GM21717 (cell line): ENCODE results near the gene HEBP2.
A peak's percentile ranks its signal among the peaks of the same experiment; 100 is the strongest.
"Not testable (repeated sequence)": the region's sequence is repeated elsewhere in the genome, so short reads cannot be mapped to it uniquely, and the experiment has no call there.

ENCODE experiments used
- ATAC-seq: cut with Tn5 transposase; IDR thresholded peaks from one replicate; pipeline ENCODE4 v1.9.1; 2021; ENCODE audit warnings: mild to moderate bottlenecking, moderate library complexity; ENCODE audit not compliant: unreplicated experiment

Gene HEBP2

GRCh38 chr6:138422861-138423260 is 18.8 kb downstream of the HEBP2 start:
- no peak for ATAC-seq

DNA sequence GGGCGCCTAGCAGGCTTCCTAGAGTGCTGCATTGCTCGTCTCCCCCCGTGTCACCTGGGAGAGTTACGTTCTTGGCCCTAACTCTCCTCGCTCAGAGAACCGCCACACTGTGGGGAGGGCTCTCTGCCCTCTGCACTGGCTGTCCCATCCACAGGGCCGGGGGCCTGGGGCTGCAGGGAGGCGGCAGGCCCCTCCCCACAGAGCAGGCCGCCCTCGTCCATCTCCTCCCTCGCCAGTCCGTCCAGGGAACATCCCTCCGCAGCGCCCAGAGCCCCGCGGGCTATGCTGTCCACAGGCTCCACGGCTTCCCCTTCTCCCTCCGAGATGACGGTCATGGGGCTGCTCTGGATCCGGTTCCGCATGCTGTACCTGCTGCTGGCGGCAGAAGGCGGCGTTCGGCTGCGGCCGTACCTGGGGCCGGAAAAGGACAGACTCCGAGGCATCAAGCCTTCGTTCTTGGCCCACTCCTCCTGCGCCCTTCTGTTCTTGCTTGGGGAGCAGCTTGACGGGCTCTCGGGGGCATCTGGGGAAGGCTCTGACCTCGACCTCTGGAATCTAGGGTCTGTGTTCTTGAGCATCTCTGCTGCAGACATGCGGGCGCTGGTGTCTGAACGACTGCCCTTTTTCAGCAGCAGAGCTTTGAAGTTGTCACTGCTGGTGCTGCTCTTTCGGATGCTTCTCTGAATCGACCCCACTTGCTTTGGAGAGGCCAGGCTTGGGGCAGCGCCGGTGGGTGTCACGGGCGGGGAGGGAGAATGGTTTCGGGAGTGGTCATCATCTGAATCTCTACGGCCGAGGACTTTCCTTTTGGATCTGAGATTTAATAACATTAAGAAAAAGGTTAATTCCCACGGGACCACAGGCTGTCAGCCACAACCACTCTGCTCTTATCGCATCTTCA is 20.2 kb downstream of the HEBP2 start:
- ATAC-seq: no peak

DNA sequence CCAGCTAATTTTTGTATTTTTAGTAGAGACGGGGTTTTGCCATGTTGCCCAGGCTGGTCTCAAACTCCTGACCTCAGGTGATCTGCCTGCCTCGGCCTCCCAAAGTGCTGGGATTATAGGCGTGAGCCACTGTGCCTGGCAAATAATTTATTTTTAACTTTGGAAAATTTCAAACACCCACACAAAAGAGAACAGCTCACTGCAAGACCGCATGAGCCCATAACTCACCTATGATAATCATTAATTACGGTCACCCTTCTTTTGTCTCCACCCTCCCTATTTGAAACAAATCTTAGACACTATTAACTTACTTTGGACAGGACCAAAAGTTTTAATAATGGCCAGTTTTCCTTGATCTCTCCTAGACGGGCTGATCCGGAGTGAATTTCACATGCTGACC is 21.2 kb downstream of the HEBP2 start:
- not testable (repeated sequence) for ATAC-seq

DNA sequence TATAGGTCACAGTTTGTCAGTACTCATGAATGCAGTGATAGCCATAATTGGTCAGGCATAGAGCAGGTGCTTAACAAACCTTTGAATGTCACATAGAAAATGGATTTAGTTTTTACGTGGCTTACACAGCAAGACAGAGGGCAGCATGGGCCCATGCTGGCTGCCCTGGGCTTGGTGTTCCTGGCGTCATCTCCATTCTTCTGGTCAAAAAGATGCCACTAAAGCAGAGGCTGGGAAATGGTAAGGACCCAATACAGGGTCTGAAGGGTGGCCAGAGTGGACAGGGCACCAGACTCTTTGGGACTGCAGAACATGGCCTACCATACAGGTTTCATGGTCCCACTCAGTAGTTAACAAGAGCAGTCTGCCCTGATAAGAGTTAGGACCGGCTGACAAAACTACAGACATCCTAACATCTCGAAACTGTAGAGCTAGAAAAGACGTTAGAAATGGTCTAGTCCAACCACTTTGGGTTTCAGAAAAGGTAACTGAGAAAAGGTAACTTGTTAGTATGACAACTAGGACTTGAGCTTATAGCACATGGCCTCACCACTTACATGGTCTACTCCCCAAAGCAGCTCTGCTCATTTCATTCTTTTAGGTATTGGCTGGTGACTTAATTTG is 22.6 kb downstream of the HEBP2 start:
- no peak for ATAC-seq

- ATAC-seq: no peak
Measured at GRCh38 chr6:138427701-138428100, 23.7 kb downstream of the HEBP2 start.

GRCh38 chr6:138428944-138429598 is 25.0 kb downstream of the HEBP2 start:
- no peak for ATAC-seq

DNA sequence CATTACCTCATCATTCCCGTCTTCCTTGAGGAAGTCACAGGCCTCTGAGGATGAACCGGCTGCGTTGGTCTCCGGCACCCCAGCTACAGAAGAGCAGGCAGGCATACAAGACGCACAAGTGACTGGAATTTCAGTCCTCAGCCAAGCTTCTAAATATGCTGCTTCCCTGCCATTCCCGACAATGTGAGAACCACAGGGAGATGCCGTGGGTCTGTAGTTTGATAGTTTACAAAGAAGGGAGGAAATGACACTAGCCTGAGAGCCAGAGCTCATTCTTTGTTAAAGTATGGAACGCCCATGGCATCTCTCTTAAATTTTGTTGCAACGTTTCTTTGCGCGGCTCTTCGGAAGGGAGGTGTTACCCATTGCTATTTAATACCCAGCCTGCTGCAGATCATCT is 25.7 kb downstream of the HEBP2 start:
- no peak for ATAC-seq

DNA sequence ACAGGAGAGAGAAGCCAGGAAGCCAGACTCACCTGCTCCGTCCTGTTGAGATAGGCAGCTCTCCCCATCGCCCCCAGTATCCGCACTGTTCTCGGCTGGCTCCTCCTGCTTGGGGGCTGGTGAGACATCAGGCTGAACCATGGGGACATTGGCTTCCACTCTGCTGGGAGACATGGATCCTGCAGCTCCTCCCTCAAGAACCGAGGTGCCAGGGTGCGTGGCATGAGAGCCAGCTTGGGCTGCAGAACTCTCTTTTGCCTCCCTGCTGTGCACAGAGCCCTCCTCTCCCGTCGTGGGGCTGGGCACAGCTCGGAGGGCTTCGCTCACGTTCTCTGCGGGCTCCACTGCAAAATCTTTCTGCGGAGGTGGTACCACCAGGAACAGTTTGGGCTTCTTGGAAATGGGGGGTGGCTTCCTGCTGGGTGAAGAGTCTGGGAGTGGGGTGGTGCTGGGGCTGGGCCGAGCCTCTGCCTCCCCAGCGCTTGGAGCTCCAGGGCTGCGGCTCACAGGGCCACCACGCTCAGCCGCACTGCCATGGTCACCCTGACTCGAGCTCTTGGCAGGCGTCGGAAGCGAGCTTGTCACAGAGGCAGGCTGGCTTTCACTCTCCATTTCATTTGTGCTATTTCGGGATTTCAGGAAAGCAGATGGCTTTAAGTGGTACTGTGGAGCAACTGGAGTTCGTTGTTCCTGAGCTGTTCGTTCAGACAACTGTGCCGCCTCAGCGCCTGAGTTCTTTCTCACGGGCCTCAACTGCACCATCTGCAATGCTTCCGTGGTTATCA is 26.5 kb downstream of the HEBP2 start:
- ATAC-seq: no peak

DNA sequence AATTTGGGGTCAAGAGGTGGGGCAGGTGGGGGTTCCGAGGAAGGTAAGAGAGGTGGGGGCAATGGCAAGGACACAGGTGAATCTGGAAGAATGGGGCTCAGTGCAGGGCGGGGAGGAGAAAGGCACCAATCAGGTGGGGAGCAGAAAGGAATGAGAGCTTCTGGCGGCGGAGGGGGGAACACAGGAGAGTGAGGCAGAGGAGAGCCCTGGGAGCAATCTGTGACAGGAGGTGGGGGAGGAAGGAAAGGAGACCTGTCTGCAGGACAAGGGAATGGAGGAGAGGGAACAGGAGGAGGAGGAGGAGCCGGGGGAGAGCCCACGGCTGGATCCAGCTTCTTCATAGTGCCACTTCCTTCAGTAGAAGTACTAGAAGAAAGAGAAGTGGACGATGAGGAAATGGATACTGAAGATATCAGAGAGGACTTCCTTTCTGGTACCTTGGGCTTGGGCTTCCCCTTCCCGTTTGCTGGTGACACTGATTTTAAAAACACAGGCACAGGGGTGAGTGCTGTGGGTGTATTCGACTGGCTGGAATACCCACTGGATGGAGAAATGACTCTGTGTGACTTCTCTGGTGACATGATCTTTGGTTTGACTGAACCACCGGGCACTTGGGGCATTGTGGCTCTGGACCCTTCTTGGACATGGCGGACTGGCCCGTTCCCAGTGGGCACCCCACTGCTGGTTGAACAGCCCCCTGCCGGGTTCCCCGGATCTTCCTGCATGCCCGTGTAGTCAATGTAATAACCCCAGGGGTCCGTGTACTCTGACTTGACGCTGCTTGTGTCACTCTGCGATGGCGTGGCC is 27.4 kb downstream of the HEBP2 start:
- ATAC-seq: no peak

- no peak for ATAC-seq
Measured at GRCh38 chr6:138432063-138432356, 28.0 kb downstream of the HEBP2 start.

DNA sequence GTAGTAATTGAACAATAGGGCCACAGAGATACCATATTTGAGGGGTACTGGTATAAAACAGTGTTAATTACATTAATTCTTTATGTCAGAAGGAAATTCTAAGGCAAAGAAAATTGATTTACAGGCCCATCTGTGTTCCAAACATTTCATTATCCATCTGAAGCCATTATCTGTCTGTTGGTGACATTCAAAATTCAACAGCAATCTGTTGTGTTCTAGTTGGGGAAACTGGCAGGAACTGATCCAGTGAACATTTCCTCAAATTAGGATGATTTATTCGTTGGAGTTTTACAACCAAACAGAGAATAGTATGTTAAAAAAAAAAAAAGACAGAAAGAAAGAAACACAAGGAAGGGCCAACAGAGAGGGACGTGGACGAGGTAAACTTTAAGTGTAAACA is 30.1 kb downstream of the HEBP2 start:
- ATAC-seq: no peak

DNA sequence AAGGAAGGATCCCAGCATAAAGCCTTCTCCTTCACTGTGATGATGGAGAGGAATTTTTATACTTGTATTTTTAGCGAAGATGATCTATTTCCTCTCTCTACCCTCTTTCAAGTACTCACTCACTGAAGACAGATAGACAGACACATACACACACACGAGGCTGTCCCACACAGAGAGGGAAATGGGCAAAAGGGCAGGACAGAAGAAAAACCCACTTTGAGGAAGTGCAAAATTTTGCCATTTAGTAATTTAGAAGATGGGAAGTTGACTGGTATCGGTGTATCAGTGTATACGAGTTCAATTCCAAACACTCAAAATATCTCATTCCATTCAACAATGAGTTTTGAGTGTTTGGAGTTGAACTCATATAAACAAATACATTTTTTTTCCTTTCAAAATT is 30.9 kb downstream of the HEBP2 start:
- no peak for ATAC-seq

DNA sequence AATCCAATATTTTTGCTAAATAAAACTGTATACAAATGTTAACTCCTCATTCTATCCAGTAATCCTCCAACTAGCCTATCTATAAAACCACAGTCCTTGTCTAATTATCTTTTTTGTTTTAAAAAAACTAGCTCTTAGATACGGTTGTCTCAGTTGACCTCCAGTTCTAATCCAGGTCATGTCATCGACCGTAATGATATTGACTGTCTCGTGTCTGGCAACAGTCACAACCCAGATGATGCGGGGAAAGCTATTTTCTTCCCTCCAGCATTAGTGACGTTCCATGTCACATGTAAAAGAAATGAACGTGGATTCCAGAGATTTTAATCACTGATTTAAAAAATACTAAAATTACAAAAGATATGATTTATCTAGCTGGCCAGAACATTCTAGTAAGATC is 35.5 kb downstream of the HEBP2 start:
- no peak for ATAC-seq

GRCh38 chr6:138440296-138440695 is 36.3 kb downstream of the HEBP2 start:
- ATAC-seq: no peak

DNA sequence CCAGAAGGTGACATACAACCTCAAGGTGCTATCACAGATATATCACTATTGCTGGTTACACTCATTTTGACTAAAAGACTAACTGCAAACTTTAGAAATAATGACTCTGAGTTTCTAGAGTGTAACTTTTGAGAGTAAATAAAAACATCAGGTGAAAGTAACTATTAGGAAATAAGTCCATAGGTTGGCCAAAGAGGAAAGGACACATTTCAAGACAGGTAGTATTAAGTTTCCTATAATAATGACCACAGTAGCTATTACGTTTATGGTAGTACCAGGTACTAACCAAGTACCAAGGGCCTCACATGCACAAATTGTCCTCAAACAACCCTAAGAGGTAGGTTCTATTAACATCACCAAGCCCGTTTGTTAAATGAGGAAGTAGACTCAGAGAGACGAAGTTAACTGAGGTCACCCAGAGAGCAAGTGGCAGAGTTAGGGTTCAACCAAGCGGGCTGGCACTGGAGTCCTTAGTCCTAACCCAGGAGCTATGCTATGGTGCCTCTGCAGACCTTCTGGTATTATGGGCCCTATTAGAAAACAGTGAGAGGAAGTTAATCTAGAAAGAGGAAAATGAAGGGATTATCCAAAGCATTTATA is 36.8 kb downstream of the HEBP2 start:
- ATAC-seq: no peak

- no peak for ATAC-seq
Measured at GRCh38 chr6:138441965-138442364, 37.9 kb downstream of the HEBP2 start.

DNA sequence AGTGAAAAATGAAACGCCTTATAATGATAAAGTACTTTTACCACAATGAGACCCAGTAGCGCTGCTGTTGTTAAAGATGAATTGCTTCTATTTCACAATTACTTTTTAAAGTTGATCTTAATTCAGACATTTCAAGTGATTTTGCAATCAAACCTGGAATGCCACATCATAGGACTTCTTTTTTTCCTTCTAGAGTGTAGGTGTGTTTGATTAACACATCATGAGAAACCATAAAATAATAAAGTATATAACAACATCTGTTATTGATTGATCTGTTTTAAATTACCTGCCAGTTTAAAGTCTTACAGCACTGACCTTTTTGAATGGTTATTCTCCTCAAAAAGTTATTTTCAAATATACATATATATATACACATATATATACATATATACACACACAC is 38.6 kb downstream of the HEBP2 start:
- no peak for ATAC-seq

GRCh38 chr6:138443979-138444378 is 40.0 kb downstream of the HEBP2 start:
- ATAC-seq: no peak

DNA sequence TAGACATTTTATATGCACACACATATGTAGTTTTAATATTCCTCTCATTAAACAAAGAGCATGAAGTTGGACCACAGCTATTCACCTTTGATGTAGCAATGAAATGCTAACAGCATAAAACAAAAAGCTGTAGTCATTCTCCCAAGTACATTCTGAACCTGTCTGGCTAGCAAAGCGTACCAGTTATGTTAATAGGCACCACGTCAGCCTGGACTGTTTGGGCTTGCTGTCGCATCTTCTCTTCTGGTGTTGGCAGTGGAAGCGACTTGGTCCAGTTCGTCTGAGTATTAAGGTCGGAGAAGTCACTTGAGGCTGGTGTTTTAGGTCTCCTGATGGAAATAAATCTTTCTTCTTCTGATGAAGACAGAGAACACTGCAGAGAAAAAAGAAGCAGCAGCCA is 42.8 kb downstream of the HEBP2 start:
- no peak for ATAC-seq

DNA sequence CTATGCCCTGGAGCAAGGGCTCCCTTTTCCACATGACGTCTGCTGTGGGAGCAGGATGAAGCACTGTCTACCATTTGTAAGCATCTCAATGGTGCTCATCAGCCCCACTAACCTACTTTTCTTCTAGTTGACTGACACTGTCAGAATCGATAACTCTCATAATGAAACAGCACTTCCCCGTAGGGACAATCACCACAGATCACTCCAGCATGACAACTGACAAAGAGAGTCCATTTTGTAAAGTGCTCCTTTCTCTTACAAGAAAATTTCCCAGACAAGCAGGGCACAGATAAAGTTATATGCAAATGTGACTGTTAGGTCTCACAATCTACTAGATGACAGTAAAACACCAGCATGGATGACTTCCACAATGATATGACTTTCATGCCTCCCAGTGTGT is 46.4 kb downstream of the HEBP2 start:
- ATAC-seq: peak; percentile 63
